Nucleus accumbens (tissue), 56 donors: ENCODE measurements around the gene AP1S1.
"Not testable (repeated sequence)": the region's sequence is repeated elsewhere in the genome, so short reads cannot be mapped to it uniquely, and the experiment has no call there.

ENCODE experiments used
- DNase-seq, 56 donors: peaks; one replicate each; lab custom pipeline; 2025; lab: John Stamatoyannopoulos, UW

Gene AP1S1

DNA sequence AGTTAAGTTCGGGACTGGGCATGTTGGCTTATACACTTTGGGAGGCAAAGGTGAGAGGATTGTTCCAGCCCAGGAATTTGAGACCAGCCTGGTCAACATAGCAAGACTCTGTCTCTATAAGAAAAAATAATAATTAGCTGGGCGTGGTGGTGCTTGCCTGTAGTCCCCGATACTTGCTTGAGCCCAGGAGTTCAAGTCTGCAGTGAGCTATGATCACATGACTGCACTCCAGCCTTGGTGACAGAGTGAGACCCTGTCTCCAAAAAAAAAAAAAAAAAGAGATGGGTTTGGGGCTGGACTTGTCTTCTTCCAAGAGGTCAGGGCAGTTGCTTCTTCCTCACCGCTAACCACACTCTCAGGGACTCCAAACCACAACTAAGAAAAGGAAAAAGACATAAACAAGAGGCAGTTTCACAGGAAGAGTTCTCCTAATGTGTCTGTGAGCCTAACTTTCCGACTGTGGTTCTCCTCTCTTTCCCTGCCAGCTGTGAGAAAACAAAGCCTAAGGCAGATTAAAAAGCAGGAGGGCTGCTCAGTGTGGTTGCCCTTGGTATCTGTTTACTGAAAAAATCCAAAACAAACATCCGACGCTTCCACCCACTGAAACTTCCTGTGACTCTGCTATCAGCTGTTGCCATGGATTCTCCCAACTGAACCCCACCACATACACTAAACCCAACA, 29.8 kb upstream of the AP1S1 start:
- DNase-seq, result no peak

DNA sequence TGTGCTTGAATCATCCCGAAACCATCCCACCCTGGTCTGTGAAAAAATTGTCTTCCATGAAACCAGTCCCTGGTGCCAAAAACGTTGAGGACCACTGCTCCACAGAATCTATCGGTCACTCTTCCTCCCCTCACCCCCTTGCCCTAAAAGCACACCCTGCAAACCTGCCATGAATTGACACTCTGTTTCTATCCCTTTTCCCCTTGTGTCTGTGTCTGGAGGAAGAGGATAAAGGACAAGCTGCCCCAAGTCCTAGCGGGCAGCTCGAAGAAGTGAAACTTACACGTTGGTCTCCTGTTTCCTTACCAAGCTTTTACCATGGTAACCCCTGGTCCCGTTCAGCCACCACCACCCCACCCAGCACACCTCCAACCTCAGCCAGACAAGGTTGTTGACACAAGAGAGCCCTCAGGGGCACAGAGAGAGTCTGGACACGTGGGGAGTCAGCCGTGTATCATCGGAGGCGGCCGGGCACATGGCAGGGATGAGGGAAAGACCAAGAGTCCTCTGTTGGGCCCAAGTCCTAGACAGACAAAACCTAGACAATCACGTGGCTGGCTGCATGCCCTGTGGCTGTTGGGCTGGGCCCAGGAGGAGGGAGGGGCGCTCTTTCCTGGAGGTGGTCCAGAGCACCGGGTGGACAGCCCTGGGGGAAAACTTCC, 28.2 kb upstream of the AP1S1 start:
- peak in 14 of 56 donors; percentile 5 to 45 (median 12) for DNase-seq

DNA sequence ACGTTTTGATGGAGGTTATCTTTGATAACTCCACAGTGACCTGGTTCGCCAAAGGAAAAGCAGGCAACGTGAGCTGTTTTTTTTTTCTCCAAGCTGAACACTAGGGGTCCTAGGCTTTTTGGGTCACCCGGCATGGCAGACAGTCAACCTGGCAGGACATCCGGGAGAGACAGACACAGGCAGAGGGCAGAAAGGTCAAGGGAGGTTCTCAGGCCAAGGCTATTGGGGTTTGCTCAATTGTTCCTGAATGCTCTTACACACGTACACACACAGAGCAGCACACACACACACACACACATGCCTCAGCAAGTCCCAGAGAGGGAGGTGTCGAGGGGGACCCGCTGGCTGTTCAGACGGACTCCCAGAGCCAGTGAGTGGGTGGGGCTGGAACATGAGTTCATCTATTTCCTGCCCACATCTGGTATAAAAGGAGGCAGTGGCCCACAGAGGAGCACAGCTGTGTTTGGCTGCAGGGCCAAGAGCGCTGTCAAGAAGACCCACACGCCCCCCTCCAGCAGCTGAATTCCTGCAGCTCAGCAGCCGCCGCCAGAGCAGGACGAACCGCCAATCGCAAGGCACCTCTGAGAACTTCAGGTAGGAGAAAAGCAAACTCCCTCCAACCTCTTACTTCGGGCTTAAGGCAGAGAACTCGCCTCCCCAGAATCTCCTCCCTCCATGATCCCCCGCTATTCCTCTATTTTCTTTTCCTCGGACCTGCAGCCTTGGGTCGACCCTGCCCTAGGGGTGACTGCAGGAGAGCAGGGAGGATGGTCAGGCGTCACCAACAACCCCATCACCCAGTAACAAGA, 27.4 kb upstream of the AP1S1 start, which contains the start of gene SERPINE1:
Gene SERPINE1, plus strand, starts transcription at position 454 of the 809 bp plus-strand sequence. CDS start 1,290 bp downstream, outside the sequence.
- DNase-seq, result peak in 20 of 56 donors; percentile 2 to 71 (median 14)

DNA sequence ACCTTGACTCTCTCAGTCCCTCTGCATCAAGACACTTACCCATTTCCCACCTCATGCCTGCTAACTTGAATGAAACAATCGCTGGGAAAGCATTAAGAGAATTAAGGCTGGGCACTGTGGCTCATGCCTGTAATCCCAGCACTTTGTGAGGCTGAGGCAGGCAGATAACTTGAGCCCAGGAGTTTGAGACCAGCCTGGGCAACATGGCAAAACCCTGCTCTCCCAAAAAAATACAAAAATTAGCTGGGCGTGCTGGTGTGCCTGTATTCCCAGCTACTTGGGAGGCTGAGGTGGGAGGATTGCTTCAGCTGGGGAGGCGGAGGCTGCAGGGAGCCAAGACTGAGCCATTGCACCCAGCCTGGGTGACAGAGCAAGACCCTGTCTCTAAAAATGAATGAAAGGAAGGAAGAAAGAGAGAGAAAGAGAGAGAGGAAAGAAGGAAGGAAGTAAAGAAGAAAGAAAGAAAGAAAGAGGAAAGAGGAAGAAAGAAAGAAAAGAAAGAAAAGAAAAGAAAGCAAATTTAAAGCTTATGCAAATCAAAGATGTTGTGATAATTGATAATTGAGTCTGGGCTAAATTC, 26.7 kb upstream of the AP1S1 start:
- DNase-seq, result no peak

DNA sequence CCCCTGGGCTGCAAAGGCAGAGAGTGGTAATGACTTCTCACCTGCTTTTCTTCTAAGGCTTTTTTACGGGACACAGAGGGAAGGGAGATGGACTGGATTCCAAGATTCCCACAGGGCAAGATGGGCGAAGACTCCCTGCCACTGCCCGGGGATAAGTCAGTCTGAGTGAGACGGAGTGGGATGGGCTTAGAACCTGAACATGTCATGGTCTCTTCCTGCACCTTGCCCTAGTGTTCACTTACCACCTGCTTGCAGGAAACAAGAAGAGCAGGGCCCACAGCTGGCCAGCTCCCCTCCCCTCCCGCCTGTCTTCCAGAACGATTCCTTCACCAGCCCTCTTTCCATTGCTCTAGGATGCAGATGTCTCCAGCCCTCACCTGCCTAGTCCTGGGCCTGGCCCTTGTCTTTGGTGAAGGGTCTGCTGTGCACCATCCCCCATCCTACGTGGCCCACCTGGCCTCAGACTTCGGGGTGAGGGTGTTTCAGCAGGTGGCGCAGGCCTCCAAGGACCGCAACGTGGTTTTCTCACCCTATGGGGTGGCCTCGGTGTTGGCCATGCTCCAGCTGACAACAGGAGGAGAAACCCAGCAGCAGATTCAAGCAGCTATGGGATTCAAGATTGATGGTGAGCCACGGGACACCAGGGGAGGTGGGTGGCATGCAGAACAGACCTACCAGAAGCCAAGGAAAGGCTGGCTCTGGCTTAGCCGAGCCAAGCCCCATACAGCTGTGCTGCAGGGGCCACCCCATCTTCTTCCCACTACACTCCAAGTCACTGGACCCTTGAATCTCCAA, 26.0 kb upstream of the AP1S1 start:
- DNase-seq, result no peak

DNA sequence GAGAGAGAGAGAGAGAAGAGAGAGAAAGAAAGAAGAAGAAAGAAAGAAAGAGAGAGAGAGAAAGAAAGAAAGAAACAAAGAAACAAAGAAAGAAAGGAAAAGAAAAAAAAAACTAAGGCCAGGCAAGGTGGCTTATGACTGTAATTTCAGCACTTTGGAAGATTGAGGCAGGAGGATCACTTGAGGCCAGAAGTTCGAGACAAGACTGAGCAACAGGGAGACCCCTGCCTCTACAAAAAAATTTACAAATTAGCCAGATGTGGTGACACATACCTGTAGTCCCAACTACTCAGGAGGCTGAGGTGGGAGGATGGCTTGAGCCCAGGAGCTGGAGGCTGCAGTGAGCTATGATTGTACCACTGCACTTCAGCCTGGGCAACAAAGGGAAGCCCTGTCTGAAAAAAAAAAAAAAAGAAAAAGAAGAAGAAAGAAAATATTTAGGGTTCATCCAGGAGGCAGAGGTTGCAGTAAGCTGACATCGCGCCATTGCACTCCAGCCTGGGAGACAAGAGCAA, 24.6 kb upstream of the AP1S1 start:
- DNase-seq, result no peak

DNA sequence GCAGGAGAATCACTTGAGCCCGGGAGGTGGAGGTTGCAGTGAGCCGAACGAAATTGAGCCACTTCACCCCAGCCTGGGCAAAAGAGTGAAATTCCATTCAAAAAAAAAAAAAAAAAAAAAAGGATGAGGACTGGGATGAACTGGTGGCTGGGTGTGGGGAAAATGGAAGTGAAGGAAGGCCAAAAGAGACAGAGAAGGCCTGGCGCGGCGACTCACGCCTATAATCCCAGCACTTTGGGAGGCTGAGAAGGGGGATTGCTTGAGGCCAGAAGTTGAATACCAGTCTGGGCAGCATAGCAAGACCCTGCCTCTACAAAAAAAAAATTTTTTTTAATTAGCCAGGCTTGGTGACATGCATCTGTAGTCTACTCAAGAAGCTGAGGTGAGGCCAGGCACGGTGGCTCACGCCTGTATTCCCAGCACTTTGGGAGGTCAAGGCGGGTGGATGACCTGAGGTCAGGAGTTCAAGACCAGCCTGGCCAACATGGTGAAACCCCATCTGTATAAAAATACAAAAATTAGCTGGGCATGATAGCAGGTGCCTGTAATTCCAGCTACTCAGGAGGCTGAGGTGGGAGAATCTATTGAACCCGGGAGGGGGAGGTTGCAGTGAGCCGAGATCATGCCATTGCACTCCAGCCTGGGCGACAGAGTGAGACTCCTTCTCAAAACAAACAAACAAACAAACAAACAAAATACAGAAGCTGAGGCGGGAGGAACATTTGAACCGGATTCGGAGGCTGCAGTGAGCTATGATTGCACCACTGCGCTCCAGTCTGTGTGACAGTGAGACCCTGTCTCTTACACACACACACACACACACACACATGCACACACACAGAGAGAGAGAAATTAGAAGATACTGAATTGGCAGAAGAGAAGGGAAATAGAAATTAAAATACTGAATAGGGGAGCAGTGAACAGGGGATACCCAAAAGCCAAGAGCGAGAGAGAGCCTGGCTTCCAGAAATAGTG, 21.4 kb upstream of the AP1S1 start:
- not testable (repeated sequence) for DNase-seq

DNA sequence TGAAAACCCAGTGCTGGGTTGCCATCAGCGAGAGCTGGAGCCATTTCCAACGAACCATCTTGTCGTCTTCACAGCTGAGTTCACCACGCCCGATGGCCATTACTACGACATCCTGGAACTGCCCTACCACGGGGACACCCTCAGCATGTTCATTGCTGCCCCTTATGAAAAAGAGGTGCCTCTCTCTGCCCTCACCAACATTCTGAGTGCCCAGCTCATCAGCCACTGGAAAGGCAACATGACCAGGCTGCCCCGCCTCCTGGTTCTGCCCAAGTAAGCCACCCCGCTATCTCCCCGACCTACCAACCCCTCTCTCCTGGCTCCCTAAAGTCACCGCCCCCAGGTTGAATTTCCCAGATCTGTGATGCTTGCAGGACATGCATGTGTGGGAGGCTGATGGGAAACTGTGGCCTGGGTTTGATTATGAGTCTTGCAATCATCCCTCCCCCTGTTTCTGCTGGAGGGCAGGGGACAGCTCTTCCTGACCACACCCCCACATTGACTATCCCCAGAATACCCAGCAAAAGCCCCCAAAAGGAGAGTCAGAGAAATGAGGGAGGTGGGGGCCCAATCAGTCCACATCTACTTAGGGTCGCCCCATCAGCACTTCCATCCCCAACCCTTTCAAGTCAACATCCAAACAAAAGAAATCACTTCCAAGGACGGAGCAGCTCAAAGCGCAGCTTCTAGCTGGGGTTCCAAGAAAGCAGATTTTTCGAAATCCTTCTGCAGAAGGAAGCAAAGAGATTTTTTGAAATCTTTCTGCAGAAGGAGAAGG, 20.5 kb upstream of the AP1S1 start:
- DNase-seq, result no peak

DNA sequence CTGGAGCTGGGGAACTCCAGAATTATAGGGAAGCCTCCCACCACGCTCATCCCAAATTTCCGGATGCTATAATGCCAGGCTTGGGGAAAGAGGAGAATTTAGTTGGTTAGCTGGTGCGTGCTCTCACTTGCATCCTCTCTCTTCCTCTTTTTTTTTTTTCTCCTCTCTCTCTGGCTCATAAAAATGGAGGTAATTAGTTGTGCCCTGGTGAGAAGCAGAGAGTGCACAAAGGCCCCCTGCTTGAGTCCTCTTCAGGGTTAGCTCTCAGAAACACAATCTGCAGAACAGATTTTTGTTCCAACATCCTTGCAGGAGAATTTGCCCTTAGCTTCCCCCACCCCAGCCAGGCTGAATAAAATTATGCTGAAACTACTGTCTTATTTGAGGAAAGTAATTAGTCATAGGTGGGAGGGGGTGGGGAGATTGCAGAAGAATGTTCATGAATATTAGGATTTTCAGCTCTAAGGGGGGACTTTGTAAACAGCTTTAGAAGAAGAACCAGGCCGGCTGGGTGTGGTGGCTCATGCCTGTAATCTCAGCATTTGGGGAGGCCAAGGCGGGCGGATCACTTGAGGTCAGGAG, 19.8 kb upstream of the AP1S1 start:
- DNase-seq, result peak in 15 of 56 donors; percentile 4 to 63 (median 22)

DNA sequence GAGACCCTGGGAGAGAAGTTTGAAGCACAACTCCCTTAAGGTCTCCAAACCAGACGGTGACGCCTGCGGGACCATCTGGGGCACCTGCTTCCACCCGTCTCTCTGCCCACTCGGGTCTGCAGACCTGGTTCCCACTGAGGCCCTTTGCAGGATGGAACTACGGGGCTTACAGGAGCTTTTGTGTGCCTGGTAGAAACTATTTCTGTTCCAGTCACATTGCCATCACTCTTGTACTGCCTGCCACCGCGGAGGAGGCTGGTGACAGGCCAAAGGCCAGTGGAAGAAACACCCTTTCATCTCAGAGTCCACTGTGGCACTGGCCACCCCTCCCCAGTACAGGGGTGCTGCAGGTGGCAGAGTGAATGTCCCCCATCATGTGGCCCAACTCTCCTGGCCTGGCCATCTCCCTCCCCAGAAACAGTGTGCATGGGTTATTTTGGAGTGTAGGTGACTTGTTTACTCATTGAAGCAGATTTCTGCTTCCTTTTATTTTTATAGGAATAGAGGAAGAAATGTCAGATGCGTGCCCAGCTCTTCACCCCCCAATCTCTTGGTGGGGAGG, 16.5 kb upstream of the AP1S1 start:
- no peak for DNase-seq

DNA sequence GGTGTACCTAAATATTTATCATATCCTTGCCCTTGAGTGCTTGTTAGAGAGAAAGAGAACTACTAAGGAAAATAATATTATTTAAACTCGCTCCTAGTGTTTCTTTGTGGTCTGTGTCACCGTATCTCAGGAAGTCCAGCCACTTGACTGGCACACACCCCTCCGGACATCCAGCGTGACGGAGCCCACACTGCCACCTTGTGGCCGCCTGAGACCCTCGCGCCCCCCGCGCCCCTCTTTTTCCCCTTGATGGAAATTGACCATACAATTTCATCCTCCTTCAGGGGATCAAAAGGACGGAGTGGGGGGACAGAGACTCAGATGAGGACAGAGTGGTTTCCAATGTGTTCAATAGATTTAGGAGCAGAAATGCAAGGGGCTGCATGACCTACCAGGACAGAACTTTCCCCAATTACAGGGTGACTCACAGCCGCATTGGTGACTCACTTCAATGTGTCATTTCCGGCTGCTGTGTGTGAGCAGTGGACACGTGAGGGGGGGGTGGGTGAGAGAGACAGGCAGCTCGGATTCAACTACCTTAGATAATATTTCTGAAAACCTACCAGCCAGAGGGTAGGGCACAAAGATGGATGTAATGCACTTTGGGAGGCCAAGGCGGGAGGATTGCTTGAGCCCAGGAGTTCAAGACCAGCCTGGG, 15.9 kb upstream of the AP1S1 start:
- peak in 40 of 56 donors; percentile 5 to 81 (median 46) for DNase-seq

DNA sequence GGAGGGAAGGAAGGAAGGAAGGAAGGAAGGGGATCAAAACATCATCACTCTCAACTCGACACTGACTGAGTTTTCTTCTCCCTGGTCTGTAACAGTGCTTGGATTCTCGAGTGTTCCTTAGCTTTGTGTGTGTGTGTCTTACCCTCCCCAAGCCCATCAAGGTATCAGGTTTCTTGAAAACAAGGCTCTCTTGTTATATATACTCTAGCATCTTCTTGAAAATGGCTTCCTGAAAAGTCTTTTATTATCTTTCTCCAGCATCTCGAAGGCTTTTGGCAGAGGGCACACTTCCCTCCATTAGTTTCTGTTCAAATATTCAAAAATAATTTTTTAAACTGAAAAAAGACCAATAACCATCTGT, 14.0 kb upstream of the AP1S1 start:
- DNase-seq, result no peak

DNA sequence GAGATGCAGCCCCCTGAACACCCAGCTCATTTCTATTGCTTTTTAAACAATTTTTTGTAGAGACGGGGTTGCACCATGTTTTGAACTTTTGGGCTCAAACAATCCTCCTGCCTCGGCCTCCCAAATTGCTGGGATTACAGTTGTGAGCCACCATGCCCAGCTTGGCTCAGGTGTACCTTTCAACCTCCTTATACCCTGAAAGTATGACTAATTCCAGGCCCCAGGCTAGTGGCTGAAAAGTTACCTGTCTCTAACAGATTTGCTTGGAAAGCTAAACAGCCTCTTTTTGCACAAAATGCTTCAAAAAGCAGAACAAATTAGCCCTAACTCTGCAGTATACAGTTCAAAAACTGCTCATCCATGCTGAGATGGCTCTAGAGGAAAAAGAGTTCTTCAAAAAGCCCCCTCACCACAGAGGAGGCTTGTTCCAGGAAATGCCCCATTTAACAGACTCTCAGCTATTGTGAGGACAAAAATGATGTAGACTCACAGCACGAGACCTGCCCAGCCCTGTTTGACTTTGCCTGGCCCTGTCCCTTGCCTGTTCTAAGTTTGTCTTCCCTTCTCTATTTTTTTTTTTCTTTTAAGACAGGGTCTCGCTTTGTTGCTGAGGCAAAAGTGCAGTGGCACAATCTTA, 13.4 kb upstream of the AP1S1 start:
- no peak for DNase-seq

DNA sequence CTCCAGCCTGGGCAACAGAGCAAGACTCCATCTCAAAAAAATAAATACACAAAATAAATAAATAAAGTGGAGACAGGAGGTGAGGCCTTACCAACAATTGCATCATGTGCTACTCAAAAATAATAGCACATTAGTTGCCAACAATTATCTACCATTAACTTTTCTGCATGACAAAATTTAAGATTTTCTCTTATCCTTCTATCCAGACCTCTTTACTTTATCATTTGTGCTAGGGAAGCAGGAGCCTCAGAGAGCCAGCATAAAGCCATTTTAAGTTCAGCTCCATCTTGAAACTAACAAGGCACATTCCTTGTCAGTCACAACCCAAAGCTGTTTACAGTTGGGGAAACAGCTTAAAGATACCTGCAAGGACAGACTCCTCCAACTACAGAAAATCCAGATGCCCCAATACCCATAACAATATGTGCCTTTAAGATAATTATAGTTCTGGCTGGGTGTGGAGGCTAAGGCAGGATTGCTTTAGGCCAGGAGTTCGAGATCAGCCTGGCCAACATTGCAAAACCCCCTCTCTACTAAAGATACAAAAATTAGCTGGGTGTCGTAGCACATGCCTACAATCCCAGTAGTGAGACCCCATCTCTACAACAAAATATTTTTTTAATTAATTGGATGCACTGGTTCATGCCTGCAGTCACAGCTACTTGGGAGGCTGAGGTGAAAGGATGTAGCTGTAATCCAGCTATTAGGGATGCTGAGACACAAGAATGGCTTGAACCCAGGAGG, 2.2 kb upstream of the AP1S1 start:
- no peak for DNase-seq

DNA sequence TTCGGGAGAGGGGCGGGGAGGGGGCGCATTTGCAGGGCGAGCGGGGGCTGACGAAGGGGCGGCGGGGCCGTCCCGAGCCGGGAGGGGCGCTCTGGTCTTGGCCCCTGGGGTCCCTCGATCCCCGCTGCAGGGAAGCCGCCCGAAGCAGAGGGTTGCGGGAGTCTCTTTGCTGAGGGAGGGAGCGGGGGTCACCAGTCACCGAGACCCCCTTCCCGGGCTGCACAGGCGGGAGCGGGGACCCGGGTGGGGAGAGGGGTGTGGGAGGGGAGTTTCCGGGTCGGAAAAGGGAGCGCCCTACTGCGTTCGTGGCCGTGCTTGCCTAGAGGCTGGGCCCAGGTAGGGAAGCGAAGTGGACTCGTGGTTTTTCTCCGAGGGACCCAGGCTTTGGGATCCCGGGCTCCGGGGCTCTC, 422 bp downstream of the AP1S1 start:
- DNase-seq, result peak in 2 of 56 donors; percentile 24 to 67
